Stimulated activated naive CD4-positive, alpha-beta T cell (primary cell): Measurements from ENCODE around the gene SBK1.
"Not testable (repeated sequence)": the region's sequence is repeated elsewhere in the genome, so short reads cannot be mapped to it uniquely, and the experiment has no call there.

Experiments
- DNase-seq, 6 experiments: peaks; one replicate each; lab custom pipeline; 2025; lab: John Stamatoyannopoulos, UW

The SBK1 gene

GRCh38 chr16:28335678-28336077 is 43.4 kb downstream of the SBK1 start:
- DNase-seq, result not testable (repeated sequence)

- not testable (repeated sequence) for DNase-seq
Observed at GRCh38 chr16:28336940-28337710, 44.8 kb downstream of the SBK1 start.

- not testable (repeated sequence) for DNase-seq
Observed at GRCh38 chr16:28338230-28338629, 45.9 kb downstream of the SBK1 start.

GRCh38 chr16:28362600-28362999 is 70.3 kb downstream of the SBK1 start:
- DNase-seq, result not testable (repeated sequence)

GRCh38 chr16:28363408-28363807 is 71.1 kb downstream of the SBK1 start, which contains the start of gene NPIPB6:
Gene NPIPB6 (minus strand): TSS chr16:28363508. CDS start chr16:28362822, 686 bp downstream.
- DNase-seq, result not testable (repeated sequence)

DNA sequence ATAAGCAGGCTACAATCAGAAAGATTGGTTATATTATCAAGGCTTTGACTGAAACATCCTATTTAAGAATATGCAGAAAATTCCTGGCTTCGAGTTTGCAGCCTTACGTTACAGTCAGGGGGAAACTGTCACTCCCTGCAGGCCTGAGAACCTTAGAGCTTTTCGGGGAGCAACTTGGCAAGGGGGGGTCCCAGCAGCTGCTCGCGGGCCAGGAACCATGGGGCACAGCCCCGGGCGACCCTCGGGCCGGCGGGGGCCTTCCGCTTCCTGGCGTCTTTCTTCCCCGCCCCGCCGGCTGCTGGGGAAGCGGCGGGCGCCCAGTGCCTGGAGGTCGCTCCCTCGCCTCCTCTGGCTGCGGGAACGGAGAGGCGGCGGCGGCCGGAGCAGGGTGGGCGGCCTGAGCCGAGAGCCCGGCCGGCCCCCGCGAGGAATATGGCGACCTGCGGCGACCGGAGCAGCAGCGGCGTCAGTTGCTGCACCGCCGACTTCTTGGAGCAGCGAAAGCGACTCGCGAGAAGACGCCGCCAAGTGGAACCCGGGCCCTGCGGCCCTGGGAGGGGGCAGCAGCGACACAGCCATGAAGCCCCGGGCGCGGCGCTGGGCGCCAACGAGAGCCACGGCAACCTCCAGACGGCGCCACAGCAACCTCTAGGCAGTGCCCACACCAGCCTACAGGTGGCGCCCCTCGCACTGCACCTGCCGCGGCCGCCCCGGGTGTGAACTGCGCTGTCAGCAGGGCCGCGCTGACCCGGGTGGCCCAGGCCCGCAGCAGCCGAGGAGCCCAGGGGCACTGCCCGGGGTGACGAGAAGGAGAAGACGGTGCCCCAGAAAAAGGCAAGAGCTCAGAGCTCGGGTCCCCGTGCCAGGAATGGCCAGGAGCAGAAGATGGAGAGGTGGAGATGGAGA is 72.2 kb downstream of the SBK1 start:
- not testable (repeated sequence) for DNase-seq

GRCh38 chr16:28367926-28368325 is 75.6 kb downstream of the SBK1 start:
- not testable (repeated sequence) for DNase-seq
